ENCODE measurements around the gene AKAP7.

- TF ChIP-seq CTCF (IDR thresholded peaks at IDR 0.05; ENCODE audit: borderline replicate concordance, extremely low read depth, low read length, poor library complexity, severe bottlenecking): peak; percentile 66
- TF ChIP-seq EZH2 (IDR thresholded peaks at IDR 0.05; ENCODE audit: borderline replicate concordance, low read depth, low read length, severe bottlenecking): no peak
Observed at GRCh38 chr6:131182991-131183425, 47.7 kb downstream of the AKAP7 start.
